ENCODE results near the gene CRADD.

CRADD gene

DNA sequence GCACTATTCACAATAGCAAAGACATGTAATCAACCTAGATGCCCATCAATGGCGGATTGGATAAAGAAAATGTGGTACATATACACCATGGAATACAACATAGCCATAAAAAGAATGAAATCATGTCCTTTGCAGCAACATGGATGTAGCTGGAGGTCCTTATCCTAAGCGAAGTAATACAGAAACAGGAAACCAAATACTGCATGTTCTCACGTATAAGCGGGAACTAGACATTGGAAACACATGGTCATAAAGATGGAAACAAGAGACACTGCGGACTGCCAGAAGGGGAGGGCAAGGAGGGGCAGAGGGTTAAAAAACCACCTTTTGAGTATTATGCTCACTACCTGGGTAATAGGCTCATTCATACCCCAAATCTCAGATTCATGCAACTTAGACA lies 237.1 kb downstream of the CRADD start:
- TF ChIP-seq TCF12 (IDR thresholded peaks at IDR 0.05; ENCODE audit: low read depth): no peak
- TF ChIP-seq CEBPB (IDR thresholded peaks at IDR 0.05): no peak
- no peak for TF ChIP-seq CREB1 (IDR thresholded peaks at IDR 0.05; ENCODE audit: low read depth)
- TF ChIP-seq, protein P1, sequence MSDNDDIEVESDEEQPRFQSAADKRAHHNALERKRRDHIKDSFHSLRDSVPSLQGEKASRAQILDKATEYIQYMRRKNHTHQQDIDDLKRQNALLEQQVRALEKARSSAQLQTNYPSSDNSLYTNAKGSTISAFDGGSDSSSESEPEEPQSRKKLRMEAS (IDR thresholded peaks at IDR 0.05): no peak
- no peak for TF ChIP-seq EP300 (IDR thresholded peaks at IDR 0.05; ENCODE audit: borderline replicate concordance)
- no peak for TF ChIP-seq TEAD4 (IDR thresholded peaks at IDR 0.05)
- TF ChIP-seq YY1 (IDR thresholded peaks at IDR 0.05; ENCODE audit: low read depth): no peak
- TF ChIP-seq, protein P2, sequence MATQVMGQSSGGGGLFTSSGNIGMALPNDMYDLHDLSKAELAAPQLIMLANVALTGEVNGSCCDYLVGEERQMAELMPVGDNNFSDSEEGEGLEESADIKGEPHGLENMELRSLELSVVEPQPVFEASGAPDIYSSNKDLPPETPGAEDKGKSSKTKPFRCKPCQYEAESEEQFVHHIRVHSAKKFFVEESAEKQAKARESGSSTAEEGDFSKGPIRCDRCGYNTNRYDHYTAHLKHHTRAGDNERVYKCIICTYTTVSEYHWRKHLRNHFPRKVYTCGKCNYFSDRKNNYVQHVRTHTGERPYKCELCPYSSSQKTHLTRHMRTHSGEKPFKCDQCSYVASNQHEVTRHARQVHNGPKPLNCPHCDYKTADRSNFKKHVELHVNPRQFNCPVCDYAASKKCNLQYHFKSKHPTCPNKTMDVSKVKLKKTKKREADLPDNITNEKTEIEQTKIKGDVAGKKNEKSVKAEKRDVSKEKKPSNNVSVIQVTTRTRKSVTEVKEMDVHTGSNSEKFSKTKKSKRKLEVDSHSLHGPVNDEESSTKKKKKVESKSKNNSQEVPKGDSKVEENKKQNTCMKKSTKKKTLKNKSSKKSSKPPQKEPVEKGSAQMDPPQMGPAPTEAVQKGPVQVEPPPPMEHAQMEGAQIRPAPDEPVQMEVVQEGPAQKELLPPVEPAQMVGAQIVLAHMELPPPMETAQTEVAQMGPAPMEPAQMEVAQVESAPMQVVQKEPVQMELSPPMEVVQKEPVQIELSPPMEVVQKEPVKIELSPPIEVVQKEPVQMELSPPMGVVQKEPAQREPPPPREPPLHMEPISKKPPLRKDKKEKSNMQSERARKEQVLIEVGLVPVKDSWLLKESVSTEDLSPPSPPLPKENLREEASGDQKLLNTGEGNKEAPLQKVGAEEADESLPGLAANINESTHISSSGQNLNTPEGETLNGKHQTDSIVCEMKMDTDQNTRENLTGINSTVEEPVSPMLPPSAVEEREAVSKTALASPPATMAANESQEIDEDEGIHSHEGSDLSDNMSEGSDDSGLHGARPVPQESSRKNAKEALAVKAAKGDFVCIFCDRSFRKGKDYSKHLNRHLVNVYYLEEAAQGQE (IDR thresholded peaks at IDR 0.05; ENCODE audit: low read depth): no peak
- no peak for TF ChIP-seq FOXM1 (IDR thresholded peaks at IDR 0.05; ENCODE audit: borderline replicate concordance, low read depth)
- TF ChIP-seq EGR1 (IDR thresholded peaks at IDR 0.05): no peak

DNA sequence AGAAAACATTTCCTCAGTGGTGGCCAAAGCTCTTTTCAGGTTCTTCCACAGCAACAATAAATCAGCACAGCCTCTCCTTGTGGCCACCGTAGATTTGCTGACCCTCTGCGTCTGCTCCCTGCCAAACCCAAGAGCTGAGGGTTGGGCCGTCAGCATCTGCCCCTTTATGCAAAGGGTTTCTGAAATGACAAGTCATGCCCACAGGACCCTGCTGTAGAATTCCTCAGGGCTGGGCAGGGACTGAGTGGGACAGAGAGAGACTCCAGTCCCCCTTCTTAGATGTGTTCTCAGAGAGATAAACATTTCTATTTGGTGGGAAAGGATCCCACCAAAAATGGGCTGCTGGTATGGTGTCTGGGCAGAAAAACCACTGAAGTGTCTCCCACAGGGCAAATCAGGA lies 238.2 kb downstream of the CRADD start:
- TF ChIP-seq, protein P3, sequence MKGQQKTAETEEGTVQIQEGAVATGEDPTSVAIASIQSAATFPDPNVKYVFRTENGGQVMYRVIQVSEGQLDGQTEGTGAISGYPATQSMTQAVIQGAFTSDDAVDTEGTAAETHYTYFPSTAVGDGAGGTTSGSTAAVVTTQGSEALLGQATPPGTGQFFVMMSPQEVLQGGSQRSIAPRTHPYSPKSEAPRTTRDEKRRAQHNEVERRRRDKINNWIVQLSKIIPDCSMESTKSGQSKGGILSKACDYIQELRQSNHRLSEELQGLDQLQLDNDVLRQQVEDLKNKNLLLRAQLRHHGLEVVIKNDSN (IDR thresholded peaks at IDR 0.05): no peak
- TF ChIP-seq TEAD4 (IDR thresholded peaks at IDR 0.05): no peak
- TF ChIP-seq ZBTB7A (IDR thresholded peaks at IDR 0.05; ENCODE audit: low read depth): no peak
- no peak for TF ChIP-seq TCF12 (IDR thresholded peaks at IDR 0.05; ENCODE audit: low read depth)

DNA sequence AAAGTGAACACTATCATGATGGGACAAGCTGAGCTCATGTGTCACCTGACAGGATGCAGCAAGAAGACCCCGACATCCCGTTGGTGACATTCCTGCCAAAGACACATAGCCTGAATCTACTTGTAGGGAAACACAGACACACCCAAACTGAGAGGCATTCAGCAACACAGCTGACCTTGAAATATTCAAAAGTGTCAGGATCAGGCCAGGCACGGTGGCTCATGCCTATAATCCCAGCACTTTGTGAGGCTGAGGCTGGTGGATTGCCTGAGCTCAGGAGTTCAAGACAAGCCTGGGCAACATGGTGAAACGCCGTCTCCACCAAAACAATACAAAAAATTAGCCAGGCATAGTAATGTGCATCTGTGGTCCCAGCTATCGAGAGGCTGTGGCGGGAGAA lies 239.2 kb downstream of the CRADD start:
- TF ChIP-seq CEBPB (IDR thresholded peaks at IDR 0.05): no peak
- TF ChIP-seq FOXM1 (IDR thresholded peaks at IDR 0.05; ENCODE audit: borderline replicate concordance, low read depth): no peak
- TF ChIP-seq EGR1 (IDR thresholded peaks at IDR 0.05): no peak
- TF ChIP-seq TCF12 (IDR thresholded peaks at IDR 0.05; ENCODE audit: low read depth): no peak
- TF ChIP-seq YY1 (IDR thresholded peaks at IDR 0.05; ENCODE audit: low read depth): no peak
- TF ChIP-seq TEAD4 (IDR thresholded peaks at IDR 0.05): no peak
- TF ChIP-seq, protein P3 (IDR thresholded peaks at IDR 0.05): no peak

DNA sequence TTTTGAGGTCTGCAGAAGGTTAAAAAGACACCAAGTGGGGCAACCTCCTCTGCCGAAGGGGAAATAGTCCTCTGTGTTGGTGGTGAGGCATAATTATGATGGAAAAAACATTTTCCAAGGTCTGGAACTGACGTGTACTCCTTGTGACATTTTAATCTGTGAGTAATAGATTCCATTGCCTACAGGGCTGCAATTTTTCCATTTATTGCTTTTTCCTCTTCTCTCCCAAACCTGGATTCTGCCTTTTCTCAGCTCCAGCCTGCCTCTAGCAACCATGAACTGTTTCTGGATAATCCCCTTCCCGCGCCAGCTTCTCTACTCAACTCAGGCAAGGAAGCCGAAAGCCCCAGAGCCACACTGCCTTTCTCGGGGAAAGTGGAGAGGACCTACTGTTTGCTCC lies 241.1 kb downstream of the CRADD start:
- TF ChIP-seq CREB1 (IDR thresholded peaks at IDR 0.05; ENCODE audit: low read depth) (no peak), NFIC (IDR thresholded peaks at IDR 0.05) (no peak), ZBTB7A (IDR thresholded peaks at IDR 0.05; ENCODE audit: low read depth) (no peak), CEBPB (IDR thresholded peaks at IDR 0.05) (no peak), TEAD4 (IDR thresholded peaks at IDR 0.05) (no peak), FOXM1 (IDR thresholded peaks at IDR 0.05; ENCODE audit: borderline replicate concordance, low read depth) (no peak), RAD21 (IDR thresholded peaks at IDR 0.05; ENCODE audit: low read depth) (no peak), YY1 (IDR thresholded peaks at IDR 0.05; ENCODE audit: low read depth) (no peak), TAF1 (IDR thresholded peaks at IDR 0.05; ENCODE audit: low read depth) (no peak), EP300 (IDR thresholded peaks at IDR 0.05; ENCODE audit: borderline replicate concordance) (no peak), EGR1 (IDR thresholded peaks at IDR 0.05) (no peak), TCF12 (IDR thresholded peaks at IDR 0.05; ENCODE audit: low read depth) (no peak)
- TF ChIP-seq, protein P1 (IDR thresholded peaks at IDR 0.05): no peak
- TF ChIP-seq, protein P3 (IDR thresholded peaks at IDR 0.05): no peak
- TF ChIP-seq, protein P2 (IDR thresholded peaks at IDR 0.05; ENCODE audit: low read depth): no peak

DNA sequence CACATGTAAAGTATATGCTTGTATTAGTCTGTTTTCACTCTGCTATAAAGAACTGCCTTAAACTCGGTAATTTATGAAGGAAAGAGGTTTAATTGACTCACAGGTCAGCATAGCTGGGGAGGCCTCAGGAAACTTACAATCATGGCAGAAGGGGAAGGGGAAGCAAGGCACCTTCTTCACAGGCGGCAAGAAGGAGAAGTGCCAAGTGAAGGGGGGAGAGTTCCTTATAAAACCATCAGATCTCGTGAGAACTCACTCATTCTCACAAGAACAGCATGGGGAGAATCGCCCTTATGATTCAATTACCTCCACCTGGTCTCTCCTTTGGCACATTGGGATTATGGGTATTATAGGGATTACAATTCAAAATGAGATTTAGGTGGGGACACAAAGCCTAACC lies 241.7 kb downstream of the CRADD start:
- TF ChIP-seq RAD21 (IDR thresholded peaks at IDR 0.05; ENCODE audit: low read depth): no peak
- no peak for TF ChIP-seq CEBPB (IDR thresholded peaks at IDR 0.05)
- no peak for TF ChIP-seq NFIC (IDR thresholded peaks at IDR 0.05)
- TF ChIP-seq ZBTB7A (IDR thresholded peaks at IDR 0.05; ENCODE audit: low read depth): no peak

DNA sequence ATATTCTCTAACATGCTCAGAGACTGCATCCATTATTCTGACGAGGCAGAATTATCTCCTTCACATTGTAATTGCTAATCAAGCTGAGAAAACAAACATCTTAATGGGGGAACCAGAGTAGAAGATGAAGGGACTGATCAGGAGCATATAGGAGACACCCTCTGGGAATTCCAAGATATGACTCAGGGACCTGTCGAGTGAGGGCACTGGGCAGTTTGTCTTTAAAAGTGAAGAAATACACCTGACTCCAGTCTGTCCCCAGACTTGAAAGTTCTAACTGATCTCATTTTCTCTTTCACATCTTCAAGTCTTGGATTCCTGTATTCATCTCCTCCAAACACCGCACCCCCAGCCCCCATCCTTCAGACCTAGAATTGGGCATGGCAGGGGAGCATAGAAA lies 244.3 kb downstream of the CRADD start:
- TF ChIP-seq CREB1 (IDR thresholded peaks at IDR 0.05; ENCODE audit: low read depth): no peak
- no peak for TF ChIP-seq CEBPB (IDR thresholded peaks at IDR 0.05)
